ENCODE data around the gene PRKCA.

- TF ChIP-seq ASH2L (IDR thresholded peaks at IDR 0.05; ENCODE audit: insufficient read length, low read depth, low read length) = no peak
- TF ChIP-seq, protein P1, sequence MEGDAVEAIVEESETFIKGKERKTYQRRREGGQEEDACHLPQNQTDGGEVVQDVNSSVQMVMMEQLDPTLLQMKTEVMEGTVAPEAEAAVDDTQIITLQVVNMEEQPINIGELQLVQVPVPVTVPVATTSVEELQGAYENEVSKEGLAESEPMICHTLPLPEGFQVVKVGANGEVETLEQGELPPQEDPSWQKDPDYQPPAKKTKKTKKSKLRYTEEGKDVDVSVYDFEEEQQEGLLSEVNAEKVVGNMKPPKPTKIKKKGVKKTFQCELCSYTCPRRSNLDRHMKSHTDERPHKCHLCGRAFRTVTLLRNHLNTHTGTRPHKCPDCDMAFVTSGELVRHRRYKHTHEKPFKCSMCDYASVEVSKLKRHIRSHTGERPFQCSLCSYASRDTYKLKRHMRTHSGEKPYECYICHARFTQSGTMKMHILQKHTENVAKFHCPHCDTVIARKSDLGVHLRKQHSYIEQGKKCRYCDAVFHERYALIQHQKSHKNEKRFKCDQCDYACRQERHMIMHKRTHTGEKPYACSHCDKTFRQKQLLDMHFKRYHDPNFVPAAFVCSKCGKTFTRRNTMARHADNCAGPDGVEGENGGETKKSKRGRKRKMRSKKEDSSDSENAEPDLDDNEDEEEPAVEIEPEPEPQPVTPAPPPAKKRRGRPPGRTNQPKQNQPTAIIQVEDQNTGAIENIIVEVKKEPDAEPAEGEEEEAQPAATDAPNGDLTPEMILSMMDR (CRISPR knock-in tag; IDR thresholded peaks at IDR 0.05) = no peak
- TF ChIP-seq RBM22 (optimal IDR thresholded peaks at IDR 0.05; ENCODE audit: low read length) = no peak
Measured at GRCh38 chr17:66833201-66833600, 530.8 kb downstream of the PRKCA start.

All from HepG2 (cell line).